IMR-90 (cell line): ENCODE measurements around the gene CDC6. TPM values are rescaled to one million over a fixed set of nuclear protein-coding genes. Genes with fewer than 3 reads are reported as not detected.

Experiments
- ATAC-seq: fragments of 200-7000 bp; cut with Tn5 transposase; 2 replicates; pipeline ENCODE4 v1.9.1; 2020; ENCODE audit warnings: low read depth, mild to moderate bottlenecking, moderate library complexity
- BruUV-seq: library from RNA; stranded (reverse); fragments of 400-500 nt; replicated peaks from 2 replicates; lab custom pipeline; 2021; lab: Mats Ljungman, UMichigan
- CTCF ChIA-PET: fragments of 300-600 bp; formaldehyde crosslinking; extraction: SDS; loops from one replicate; lab custom pipeline; 2021; ENCODE audit warnings: antibody characterized with exemption; lab: Yijun Ruan, JAX
- POLR2A ChIA-PET: fragments of 300-600 bp; sonication (Branson Sonifier 250); formaldehyde crosslinking; loops from one replicate; lab custom pipeline; 2022; ENCODE audit warnings: antibody characterized with exemption; ENCODE audit not compliant: unreplicated experiment; lab: Charles Lee
- DNase-seq: peaks from one replicate; pipeline ENCODE4 v3.0.0; 2013
- H2AFZ ChIP-seq: replicated peaks from 2 replicates; pipeline ENCODE3; 2013; ENCODE audit warnings: low read length, mild to moderate bottlenecking; ENCODE audit not compliant: poor library complexity
- H2AK5ac ChIP-seq: 2 replicates; pipeline ENCODE4 v1.6.1; 2013; ENCODE audit warnings: low read depth, low read length, inconsistent platforms
- H2AK9ac ChIP-seq: replicated peaks from 2 replicates; pipeline ENCODE3; 2013; ENCODE audit warnings: mild to moderate bottlenecking, low read depth, low read length, moderate library complexity; ENCODE audit not compliant: poor library complexity
- H2BK120ac ChIP-seq: 2 replicates; pipeline ENCODE4 v1.6.1; 2013; ENCODE audit warnings: low read depth, low read length, inconsistent platforms
- H2BK15ac ChIP-seq: 3 replicates; pipeline ENCODE4 v1.6.1; 2013; ENCODE audit warnings: low read depth, low read length, inconsistent platforms
- H2BK20ac ChIP-seq: 2 replicates; pipeline ENCODE4 v1.6.1; 2013; ENCODE audit warnings: low read depth, mild to moderate bottlenecking, inconsistent platforms, low read length, moderate library complexity
- H2BK5ac ChIP-seq: 2 replicates; pipeline ENCODE4 v1.6.1; 2013; ENCODE audit warnings: mild to moderate bottlenecking, low read depth, low read length, inconsistent platforms; ENCODE audit not compliant: poor library complexity, severe bottlenecking
- H3K14ac ChIP-seq: replicated peaks from 2 replicates; pipeline ENCODE4 v1.6.1; 2013; ENCODE audit warnings: low read depth, low read length, inconsistent platforms
- H3K18ac ChIP-seq: 2 replicates; pipeline ENCODE4 v1.6.1; 2013; ENCODE audit warnings: low read depth, low read length, control low read depth
- H3K23ac ChIP-seq: 2 replicates; pipeline ENCODE4 v1.6.1; 2013; ENCODE audit warnings: low read depth, low read length, inconsistent platforms
- H3K27ac ChIP-seq: 2 replicates; pipeline ENCODE4 v1.5.1; 2013; ENCODE audit warnings: mild to moderate bottlenecking, control low read depth, low read length; ENCODE audit not compliant: insufficient read depth
- H3K27me3 ChIP-seq: 2 replicates; pipeline ENCODE4 v1.6.1; 2013; ENCODE audit warnings: low read length; ENCODE audit not compliant: control insufficient read depth, insufficient read depth
- H3K36me3 ChIP-seq: 2 replicates; pipeline ENCODE4 v1.6.1; 2013; ENCODE audit warnings: low read length, mixed read lengths; ENCODE audit not compliant: control insufficient read depth, insufficient read depth
- H3K4ac ChIP-seq: 2 replicates; pipeline ENCODE4 v1.6.1; 2013; ENCODE audit warnings: low read depth, low read length, inconsistent platforms
- H3K4me1 ChIP-seq: 2 replicates; pipeline ENCODE4 v1.6.1; 2013; ENCODE audit warnings: low read length, mixed read lengths; ENCODE audit not compliant: control insufficient read depth, insufficient read depth
- H3K4me2 ChIP-seq: 2 replicates; pipeline ENCODE4 v1.6.1; 2013; ENCODE audit warnings: low read depth, mild to moderate bottlenecking, control low read depth, low read length, moderate library complexity
- H3K4me3 ChIP-seq: 2 replicates; pipeline ENCODE4 v1.5.1; 2013; ENCODE audit warnings: low read depth, mild to moderate bottlenecking, control low read depth, low read length, moderate library complexity; ENCODE audit not compliant: insufficient read depth
- H3K56ac ChIP-seq: 2 replicates; pipeline ENCODE4 v1.6.1; 2013; ENCODE audit warnings: low read length, inconsistent platforms; ENCODE audit not compliant: insufficient read depth; ENCODE audit errors: extremely low read depth
- H3K79me1 ChIP-seq, 2 experiments: 2 replicates each; pipeline ENCODE4 v1.6.1; 2013; ENCODE audit warnings: low read length in 2 of 2, inconsistent platforms in 1 of 2, low read depth in 1 of 2
- H3K9ac ChIP-seq: 2 replicates; pipeline ENCODE4 v1.6.1; 2013; ENCODE audit warnings: low read depth, low read length, control low read depth
- H3K9me1 ChIP-seq: 2 replicates; pipeline ENCODE4 v1.6.1; 2013; ENCODE audit warnings: low read length, inconsistent platforms; ENCODE audit not compliant: insufficient read depth
- H3K9me3 ChIP-seq: 2 replicates; pipeline ENCODE4 v1.6.1; 2013; ENCODE audit warnings: low read length; ENCODE audit not compliant: control insufficient read depth, insufficient read depth
- H4K20me1 ChIP-seq: 2 replicates; pipeline ENCODE4 v1.6.1; 2013; ENCODE audit warnings: low read length, inconsistent platforms; ENCODE audit not compliant: insufficient read depth
- H4K5ac ChIP-seq: 2 replicates; pipeline ENCODE4 v1.6.1; 2013; ENCODE audit warnings: mild to moderate bottlenecking, low read depth, low read length, control low read depth
- H4K8ac ChIP-seq, 2 experiments: 2 replicates each; pipeline ENCODE4 v1.6.1; 2013; ENCODE audit warnings: low read depth in 2 of 2, low read length in 2 of 2, control low read depth in 1 of 2, inconsistent platforms in 1 of 2
- H4K91ac ChIP-seq: 2 replicates; pipeline ENCODE4 v1.6.1; 2013; ENCODE audit warnings: low read depth, low read length, inconsistent platforms; ENCODE audit not compliant: insufficient read depth
- ELK1 ChIP-seq: fragments of 150-350 bp; IDR thresholded peaks from 2 replicates; pipeline ENCODE4 v1.6.1; 2016; ENCODE audit warnings: low read depth, mild to moderate bottlenecking, low read length, moderate library complexity, borderline replicate concordance
- FOS ChIP-seq: fragments of 150-350 bp; IDR thresholded peaks from 2 replicates; pipeline ENCODE4 v1.6.1; 2016; ENCODE audit warnings: low read depth, low read length
- WGBS, 2 experiments: methylation state at CpG; one replicate each; pipeline versions ENCODE4 v1.1.5 to v1.1.7; 2013; ENCODE audit warnings: missing lambda C conversion rate in 2 of 2; ENCODE audit not compliant: insufficient read length in 1 of 2; ENCODE audit errors: extremely low coverage in 2 of 2; 5-methylcytosine and 5-hydroxymethylcytosine counted together
- dilution Hi-C: fragments of 300-500 bp; cut with HindIII; formaldehyde crosslinking; loops from one replicate; pipeline ENCODE4 v1.14.3; 2018; ENCODE audit warnings: low sequenced_read_pairs; ENCODE audit not compliant: unreplicated experiment
- in situ Hi-C: fragments of 300-500 bp; cut with MboI; formaldehyde crosslinking; loops from 3 replicates; pipeline ENCODE4 v1.14.3; 2019; ENCODE audit warnings: low sequenced_read_pairs, inconsistent platforms, mixed read lengths
- intact Hi-C: fragments of 100-400 bp; cut with micrococcal nuclease; formaldehyde crosslinking; loops from 2 replicates; pipeline ENCODE4 v1.10.0; 2022
- polyA plus RNA-seq, 3 experiments: library from polyadenylated mRNA; depleted of rRNA; stranded (reverse); fragments of >200 nt; gene quantifications; 2 replicates each; pipeline ENCODE4 v1.2.3, GENCODE V29; 2012; ENCODE audit warnings: low replicate concordance in 1 of 3
- total RNA-seq: library from RNA; depleted of rRNA; stranded (reverse); fragments of >200 nt; gene quantifications from 2 replicates; pipeline ENCODE4 v1.2.3, GENCODE V29; 2012

The CDC6 gene
- total and polyA plus RNA-seq, 2 of the 4 experiments (the other 2 are of a cell fraction), result 15.3 to 25.6 TPM

- H4K91ac ChIP-seq, result no peak overlapping the region
- POLR2A ChIA-PET, result no interaction called here
- no peaks in the 10 kb centered on the region for H3K4me1 ChIP-seq
- no peak overlapping the region for H2BK120ac ChIP-seq
- no peak for ATAC-seq
- peaks cover 47% of the 10 kb centered on the region for H3K36me3 ChIP-seq
- peaks cover 23 to 40% of the 10 kb centered on the region in 2 experiments; a peak in 3 of 4 replicates for H3K79me1 ChIP-seq
- dilution Hi-C loops (no loop called here), intact Hi-C loops (no loop called here), in situ Hi-C loops (no loop called here)
- no peak overlapping the region for H3K9ac ChIP-seq
- H2BK5ac ChIP-seq, result no peak overlapping the region
- H3K27me3 ChIP-seq, result no peaks in the 10 kb centered on the region
- H3K4ac ChIP-seq, result no peak overlapping the region
- 0 out of 2 replicates have a peak, but pooled peaks cover 4% of the 10 kb centered on the region for H4K20me1 ChIP-seq
- no peak overlapping the region for H3K23ac ChIP-seq
- CTCF ChIA-PET, result no interaction called here
- DNase-seq, result no peak
- 100% methylated on average over 4 of the region's 7 CpGs; no CpG with 5 or more reads in 1 of the 2 experiments for WGBS, 2 experiments
- no peak overlapping the region for H2BK15ac ChIP-seq
- no peaks in the 10 kb centered on the region for H3K9me1 ChIP-seq
- H3K56ac ChIP-seq, result no peak overlapping the region
- no peak overlapping the region for H3K27ac ChIP-seq
- no peak for TF ChIP-seq ELK1
- no peak for TF ChIP-seq FOS
- H2BK20ac ChIP-seq, result no peak overlapping the region
- no peak overlapping the region for H3K4me2 ChIP-seq
- no peak overlapping the region for H3K18ac ChIP-seq
- no peak overlapping the region for H4K5ac ChIP-seq
- H3K9me3 ChIP-seq, result no peaks in the 10 kb centered on the region
- no peak overlapping the region for H2AFZ ChIP-seq
- no peak overlapping the region for H3K14ac ChIP-seq
- H4K8ac ChIP-seq, result no peak overlapping the region
- BruUV-seq, result no TSS peak
- no peak overlapping the region for H2AK5ac ChIP-seq
- H3K4me3 ChIP-seq, result no peak overlapping the region
- no peak overlapping the region for H2AK9ac ChIP-seq
Measured at GRCh38 chr17:40260528-40260927, 27.2 kb upstream of the CDC6 start.
